DND-41 (cell line): ENCODE data around the gene TRH.

Source experiments
- ATAC-seq: fragments of 200-7000 bp; cut with Tn5 transposase; 3 replicates; pipeline ENCODE4 v1.9.1; 2021; ENCODE audit warnings: low read depth; ENCODE audit not compliant: insufficient read depth
- DNase-seq: peaks from one replicate; pipeline ENCODE4 v3.0.0-alpha.2; 2020
- H2AFZ ChIP-seq: 2 replicates; pipeline ENCODE4 v1.6.0; 2012; ENCODE audit warnings: low read depth, low read length
- H3K27ac ChIP-seq: 2 replicates; pipeline ENCODE4 v1.5.1; 2012; ENCODE audit warnings: low read length, inconsistent platforms
- H3K27me3 ChIP-seq: fragments of 200-600 bp; sonication (generic); 2 replicates; pipeline ENCODE4 v1.6.0; 2012; ENCODE audit warnings: low read length, mild to moderate bottlenecking, inconsistent platforms; ENCODE audit not compliant: insufficient read depth, poor library complexity
- H3K36me3 ChIP-seq: 2 replicates; pipeline ENCODE4 v1.5.1; 2012; ENCODE audit warnings: low read length, inconsistent platforms; ENCODE audit not compliant: insufficient read depth
- H3K4me1 ChIP-seq: 2 replicates; pipeline ENCODE4 v1.5.1; 2012; ENCODE audit warnings: mild to moderate bottlenecking, low read length; ENCODE audit not compliant: insufficient read depth
- H3K4me2 ChIP-seq: 2 replicates; pipeline ENCODE4 v1.6.0; 2012; ENCODE audit warnings: mild to moderate bottlenecking, moderate library complexity, low read length, inconsistent platforms; ENCODE audit not compliant: insufficient read depth
- H3K4me3 ChIP-seq, 2 experiments: fragments of 200-600 bp in 1 of 2; shearing (Covaris generic) in 1 of 2; 2 replicates each; pipeline ENCODE4 v1.5.1; 2012 to 2016; ENCODE audit warnings: inconsistent platforms in 2 of 2, low read length in 2 of 2, mild to moderate bottlenecking in 2 of 2, low read depth in 1 of 2, moderate library complexity in 1 of 2
- H3K79me2 ChIP-seq: 2 replicates; pipeline ENCODE4 v1.6.0; 2012; ENCODE audit warnings: low read length, inconsistent platforms; ENCODE audit not compliant: insufficient read depth
- H3K9ac ChIP-seq: 2 replicates; pipeline ENCODE4 v1.6.0; 2012; ENCODE audit warnings: low read depth, mild to moderate bottlenecking, inconsistent platforms, low read length, moderate library complexity
- H3K9me3 ChIP-seq: 2 replicates; pipeline ENCODE4 v1.5.1; 2012; ENCODE audit warnings: low read length, moderate library complexity, mild to moderate bottlenecking, inconsistent platforms; ENCODE audit not compliant: insufficient read depth, severe bottlenecking
- H4K20me1 ChIP-seq: 2 replicates; pipeline ENCODE4 v1.6.0; 2012; ENCODE audit warnings: low read length; ENCODE audit not compliant: insufficient read depth
- CTCF ChIP-seq: IDR thresholded peaks from 2 replicates; pipeline ENCODE4 v1.5.1; 2012; ENCODE audit warnings: borderline replicate concordance, low read length, moderate library complexity, mild to moderate bottlenecking; ENCODE audit not compliant: poor library complexity, severe bottlenecking; ENCODE audit errors: extremely low read depth
- EZH2 ChIP-seq: IDR thresholded peaks from 3 replicates; pipeline ENCODE4 v1.6.1; 2012; ENCODE audit warnings: borderline replicate concordance, low read depth, mild to moderate bottlenecking, moderate library complexity, low read length, inconsistent platforms; ENCODE audit not compliant: severe bottlenecking

The TRH gene

GRCh38 chr3:129989414-129989813 is 14.9 kb downstream of the TRH start:
- no peak overlapping the region for H3K4me2 ChIP-seq
- no peak for TF ChIP-seq EZH2
- TF ChIP-seq CTCF = no peak
- no peak overlapping the region for H3K9ac ChIP-seq
- H3K9me3 ChIP-seq = no peaks in the 10 kb centered on the region
- H2AFZ ChIP-seq = no peak overlapping the region
- no peak overlapping the region for H3K27ac ChIP-seq
- ATAC-seq = no peak
- H4K20me1 ChIP-seq = no peaks in the 10 kb centered on the region
- no peak for DNase-seq
- H3K79me2 ChIP-seq = no peaks in the 10 kb centered on the region
- no peaks in the 10 kb centered on the region for H3K4me1 ChIP-seq
- peaks cover 12% of the 10 kb centered on the region for H3K27me3 ChIP-seq
- no peak overlapping the region for H3K4me3 ChIP-seq
- no peaks in the 10 kb centered on the region for H3K36me3 ChIP-seq

DNA sequence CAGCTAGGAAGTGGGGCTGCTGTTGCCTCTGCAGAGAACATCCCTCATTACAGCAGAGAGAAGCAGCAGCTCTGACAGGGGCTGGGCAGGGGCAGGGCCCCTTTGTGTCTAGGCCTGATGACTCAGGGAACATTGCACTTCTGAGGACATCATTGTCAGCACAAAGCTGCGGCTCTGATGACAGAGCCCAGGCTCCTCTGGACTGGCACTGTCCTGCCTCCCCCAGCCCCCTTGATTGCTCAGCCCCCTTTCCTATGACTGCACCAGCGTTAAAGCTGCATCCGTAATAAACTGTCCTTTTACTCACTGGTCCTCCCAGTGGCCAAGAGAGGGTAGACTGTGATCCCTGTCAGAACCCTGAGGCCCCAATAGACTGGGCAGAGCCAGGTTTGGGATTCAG is 18.3 kb downstream of the TRH start:
- H2AFZ ChIP-seq = no peak overlapping the region
- peaks cover 21% of the 10 kb centered on the region for H3K27me3 ChIP-seq
- TF ChIP-seq CTCF = no peak
- TF ChIP-seq EZH2 = no peak
- no peaks in the 10 kb centered on the region for H4K20me1 ChIP-seq
- H3K9me3 ChIP-seq = no peaks in the 10 kb centered on the region
- H3K9ac ChIP-seq = no peak overlapping the region
- H3K36me3 ChIP-seq = no peaks in the 10 kb centered on the region
- no peaks in the 10 kb centered on the region for H3K4me1 ChIP-seq
- DNase-seq = no peak
- H3K4me3 ChIP-seq = no peak overlapping the region
- no peak for ATAC-seq
- no peaks in the 10 kb centered on the region for H3K79me2 ChIP-seq
- no peak overlapping the region for H3K27ac ChIP-seq
- no peak overlapping the region for H3K4me2 ChIP-seq

- H3K4me3 ChIP-seq = no peak overlapping the region
- H4K20me1 ChIP-seq = no peaks in the 10 kb centered on the region
- H3K9me3 ChIP-seq = no peaks in the 10 kb centered on the region
- no peak overlapping the region for H3K27ac ChIP-seq
- no peaks in the 10 kb centered on the region for H3K79me2 ChIP-seq
- ATAC-seq (no peak), DNase-seq (no peak)
- H2AFZ ChIP-seq = no peak overlapping the region
- H3K4me2 ChIP-seq = no peak overlapping the region
- H3K36me3 ChIP-seq = no peaks in the 10 kb centered on the region
- no peaks in the 10 kb centered on the region for H3K4me1 ChIP-seq
- H3K9ac ChIP-seq = no peak overlapping the region
- no peak for TF ChIP-seq EZH2
- TF ChIP-seq CTCF = no peak
- H3K27me3 ChIP-seq = peaks cover 18% of the 10 kb centered on the region
These were observed 20.5 kb downstream of the TRH start for GRCh38 chr3:129994883-129995559.
